Gastrocnemius medialis (tissue), 4 donors: ENCODE measurements around the gene NCAPG2.

Experiments used
- CTCF ChIP-seq, 5 experiments: fragments of 450-650 bp in 3 of 5; fragments of 200-600 bp in 2 of 5; sonication (generic) in 2 of 5; IDR thresholded peaks in 4 of 5; conservative IDR thresholded peaks in 1 of 5; 1 replicate in 4 of 5; 2 replicates in 1 of 5; pipeline ENCODE4 v1.5.1; 2016 to 2019; ENCODE audit warnings: antibody characterized with exemption in 5 of 5, mild to moderate bottlenecking in 3 of 5, moderate library complexity in 3 of 5
- POLR2A ChIP-seq, 2 donors: fragments of 450-650 bp; IDR thresholded peaks; one replicate each; pipeline ENCODE4 v1.6.1; 2017; ENCODE audit warnings: antibody characterized with exemption in 2 of 2, mild to moderate bottlenecking in 2 of 2, moderate library complexity in 2 of 2

- TF ChIP-seq CTCF (IDR thresholded peaks at IDR 0.05 in 4 of 5, conservative IDR thresholded peaks at IDR 0.05 in 1 of 5) (no peak), POLR2A (IDR thresholded peaks at IDR 0.05) (no peak)
Observed at GRCh38 chr7:158614700-158615099, 89.9 kb downstream of the NCAPG2 start.
